GM12892 (cell line): ENCODE measurements around the gene LIMA1.

Experiments
- DNase-seq: peaks from one replicate; pipeline ENCODE4 v3.0.0; 2011; ENCODE audit not compliant: insufficient read length
- FAIRE-seq: peaks from 2 replicates; lab custom pipeline; 2011; peaks lifted over from hg19 to GRCh38; lab: Jason Lieb, UNC
- POLR2A ChIP-seq: IDR thresholded peaks from 2 replicates; pipeline ENCODE4 v1.6.1; 2011; ENCODE audit warnings: low read depth, low read length, control low read depth
- POLR2AphosphoS5 ChIP-seq: IDR thresholded peaks from 2 replicates; pipeline ENCODE4 v1.6.1; 2011; ENCODE audit warnings: low read depth, low read length, control low read depth
- TAF1 ChIP-seq: IDR thresholded peaks from 2 replicates; pipeline ENCODE4 v1.6.1; 2011; ENCODE audit warnings: low read depth, mild to moderate bottlenecking, control low read depth, low read length, borderline replicate concordance

Gene LIMA1

DNA sequence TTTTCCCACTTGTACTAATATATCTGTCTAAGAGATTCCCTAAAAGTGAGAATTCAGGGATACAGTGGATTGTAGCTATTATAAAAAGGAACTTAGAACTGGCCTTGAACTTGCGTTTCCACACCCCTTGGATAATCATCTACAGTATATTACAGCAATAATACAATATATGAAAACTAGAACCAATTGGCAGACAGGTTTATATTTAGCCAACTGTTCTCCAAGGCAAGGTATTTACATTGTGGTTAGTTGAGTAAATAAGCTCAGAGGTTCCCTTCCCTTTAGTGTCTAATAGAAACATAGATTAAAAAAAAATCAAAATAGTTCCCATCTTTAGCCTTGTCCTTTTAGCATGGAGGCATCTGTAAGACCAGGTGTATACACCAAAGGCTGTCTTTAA is 42.1 kb downstream of the LIMA1 start:
- no peak for DNase-seq

DNA sequence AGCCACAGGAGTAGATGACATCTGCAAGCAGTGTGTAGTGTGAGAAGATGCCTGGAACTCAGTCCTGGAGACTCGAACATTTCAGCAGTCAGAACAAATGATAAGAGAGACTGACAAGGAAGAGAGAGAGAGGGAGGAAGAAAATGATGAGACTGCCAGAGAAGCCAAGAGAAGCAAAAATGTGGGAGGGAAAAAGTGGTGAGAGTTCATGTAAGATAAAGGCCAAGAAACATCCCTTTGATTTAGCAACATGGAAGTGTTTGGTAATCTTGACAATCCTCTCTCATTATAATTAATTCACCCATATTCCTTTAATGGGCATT is 42.6 kb downstream of the LIMA1 start:
- FAIRE-seq (no peak), DNase-seq (no peak)
- TF ChIP-seq POLR2A (no peak), POLR2AphosphoS5 (no peak), TAF1 (no peak)

More for the DNA sequence above, 42.1 kb downstream of the LIMA1 start:
- FAIRE-seq: no peak
- no peak for TF ChIP-seq TAF1
- TF ChIP-seq POLR2AphosphoS5: no peak
- no peak for TF ChIP-seq POLR2A

DNA sequence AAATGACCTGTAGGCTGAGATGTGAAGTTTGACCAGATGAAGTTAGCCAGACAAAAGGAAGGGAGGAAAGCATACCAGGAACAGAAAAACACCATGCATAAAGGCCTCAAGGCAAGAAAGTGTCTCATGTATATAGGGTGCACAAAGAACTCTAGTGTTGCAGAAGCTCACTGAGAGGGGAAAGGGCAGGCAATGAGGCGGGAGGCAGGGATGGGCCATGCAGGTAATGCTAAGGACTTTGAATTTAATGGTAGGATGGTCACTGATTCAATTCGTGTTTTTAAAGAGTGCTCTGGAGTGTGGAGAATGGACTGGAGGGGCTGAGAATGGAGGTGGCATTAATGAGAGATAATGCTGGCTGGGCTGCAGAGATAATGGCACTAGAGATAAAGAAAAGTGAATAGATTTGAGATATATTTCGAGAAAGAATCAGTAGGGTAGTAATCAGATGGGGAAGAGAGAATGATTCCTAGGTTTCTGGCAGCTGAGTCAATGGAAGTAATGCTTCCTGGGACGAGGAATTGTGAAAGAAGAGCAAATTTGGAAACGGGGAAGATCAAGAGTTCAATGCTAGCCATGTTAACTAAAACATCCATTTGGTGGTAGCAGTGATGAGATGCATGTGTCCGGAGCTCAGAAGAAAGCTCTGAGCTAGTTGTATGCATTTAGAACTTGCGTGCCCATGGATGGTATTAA is 43.1 kb downstream of the LIMA1 start:
- TF ChIP-seq POLR2A (no peak), TAF1 (no peak), POLR2AphosphoS5 (no peak)
- FAIRE-seq: no peak
- DNase-seq: no peak

DNA sequence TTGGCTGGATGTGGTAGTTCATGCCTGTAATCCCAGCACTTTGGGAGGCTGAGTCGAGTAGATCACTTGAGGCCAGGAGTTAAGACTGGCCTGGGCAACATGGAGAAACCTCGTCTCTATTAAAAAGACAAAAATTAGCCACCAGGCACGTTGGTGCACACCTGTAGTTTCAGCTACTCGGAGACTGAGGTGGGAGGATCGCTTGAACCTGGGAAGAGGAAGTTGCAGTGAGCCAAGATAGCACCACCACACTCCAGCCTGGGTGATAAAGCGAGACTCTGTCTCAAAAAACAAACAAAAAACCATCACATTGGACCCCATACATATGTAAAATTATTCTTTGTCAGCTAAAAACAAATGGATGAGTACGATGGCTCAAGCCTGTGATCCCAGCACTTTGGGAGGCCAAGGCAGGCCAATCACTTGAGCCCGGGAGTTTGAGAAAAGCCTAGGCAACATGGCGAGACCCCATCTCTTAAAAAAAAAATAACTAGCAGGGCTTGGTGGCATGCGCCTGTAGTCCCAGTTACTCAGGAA is 43.9 kb downstream of the LIMA1 start:
- TF ChIP-seq POLR2AphosphoS5: no peak
- TF ChIP-seq TAF1: no peak
- no peak for TF ChIP-seq POLR2A
- DNase-seq (no peak), FAIRE-seq (no peak)

DNA sequence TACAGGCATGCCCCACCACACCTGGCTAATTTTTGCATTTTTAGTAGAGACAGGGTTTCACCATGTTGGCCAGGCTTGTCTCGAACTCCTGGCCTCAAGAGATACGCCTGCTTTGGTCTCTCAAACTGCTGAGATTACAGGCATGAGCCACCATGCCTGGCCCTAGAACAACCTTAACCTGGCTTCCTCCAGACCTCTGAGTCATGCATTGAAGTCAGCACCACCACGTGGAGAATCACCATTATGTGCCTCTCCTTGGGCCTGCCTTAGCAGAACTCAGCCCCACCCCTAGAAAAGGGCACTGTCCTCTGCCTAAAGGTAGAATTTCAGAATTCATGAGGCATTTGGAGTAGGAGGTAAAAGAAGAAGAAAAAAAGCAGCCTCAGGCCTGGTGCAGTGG is 49.0 kb downstream of the LIMA1 start:
- FAIRE-seq (no peak), DNase-seq (no peak)
- no peak for TF ChIP-seq POLR2AphosphoS5
- no peak for TF ChIP-seq POLR2A
- TF ChIP-seq TAF1: no peak

DNA sequence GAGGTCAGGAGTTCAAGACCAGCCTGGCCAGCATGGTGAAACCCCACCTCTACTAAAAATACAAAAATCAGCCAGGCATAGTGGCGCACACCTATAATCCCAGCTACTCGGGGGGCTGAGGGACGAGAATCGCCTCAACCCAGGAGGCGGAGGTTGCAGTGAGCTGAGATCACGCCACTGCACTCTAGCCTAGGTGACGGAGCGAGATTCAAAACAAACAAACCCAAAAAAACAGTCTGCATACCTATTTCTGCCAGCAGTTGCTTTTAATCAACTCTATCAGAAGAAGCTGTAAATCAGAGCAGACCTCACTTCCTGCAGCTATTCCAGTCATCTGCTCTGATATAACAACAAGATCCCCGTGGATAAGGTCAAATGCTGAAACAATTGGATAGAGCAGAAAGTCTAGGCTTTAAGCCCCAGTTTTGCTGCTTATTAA is 50.5 kb downstream of the LIMA1 start:
- TF ChIP-seq POLR2AphosphoS5: no peak
- FAIRE-seq: no peak
- no peak for DNase-seq

DNA sequence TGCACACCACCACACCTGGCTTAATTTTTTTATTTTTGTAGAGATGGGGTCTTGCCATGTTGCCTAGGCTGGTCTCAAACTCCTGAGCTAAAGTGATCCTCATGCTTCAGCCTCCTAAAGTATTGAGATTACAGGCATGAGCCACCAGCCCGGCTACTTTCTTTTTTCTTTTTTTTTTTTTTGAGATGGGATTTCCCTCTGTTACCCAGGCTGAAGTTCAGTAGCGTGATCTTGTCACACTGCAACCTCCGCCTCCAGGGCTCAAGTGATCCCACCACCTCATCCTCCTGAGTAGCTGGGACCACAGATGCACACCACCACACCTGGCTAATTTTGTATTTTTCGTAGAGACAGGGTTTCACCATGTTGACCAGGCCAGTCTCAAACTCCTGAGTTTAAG is 51.1 kb downstream of the LIMA1 start:
- DNase-seq (no peak), FAIRE-seq (no peak)
- no peak for TF ChIP-seq POLR2AphosphoS5
- no peak for TF ChIP-seq POLR2A
- no peak for TF ChIP-seq TAF1

DNA sequence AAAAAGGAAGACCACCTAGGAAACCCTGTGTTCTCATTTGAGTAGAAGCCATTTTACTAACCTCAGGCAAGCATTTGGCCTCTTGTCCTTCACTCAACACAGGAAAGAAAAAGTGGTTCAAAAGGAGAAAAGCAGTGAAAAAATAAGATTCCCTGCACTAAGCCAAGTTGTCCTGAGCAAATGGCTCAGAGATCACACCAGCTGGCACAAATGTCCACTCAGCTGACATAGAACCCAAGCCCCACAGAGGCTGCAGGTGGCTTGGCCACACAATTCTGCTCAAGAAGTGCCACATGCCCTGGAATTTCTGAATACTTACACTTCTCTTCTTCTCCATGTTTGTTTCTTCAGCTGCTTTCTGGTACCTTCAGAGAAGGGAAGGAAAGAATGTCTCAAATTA is 52.0 kb downstream of the LIMA1 start:
- TF ChIP-seq POLR2AphosphoS5 (no peak), TAF1 (no peak), POLR2A (no peak)
- no peak for DNase-seq
- FAIRE-seq: no peak

DNA sequence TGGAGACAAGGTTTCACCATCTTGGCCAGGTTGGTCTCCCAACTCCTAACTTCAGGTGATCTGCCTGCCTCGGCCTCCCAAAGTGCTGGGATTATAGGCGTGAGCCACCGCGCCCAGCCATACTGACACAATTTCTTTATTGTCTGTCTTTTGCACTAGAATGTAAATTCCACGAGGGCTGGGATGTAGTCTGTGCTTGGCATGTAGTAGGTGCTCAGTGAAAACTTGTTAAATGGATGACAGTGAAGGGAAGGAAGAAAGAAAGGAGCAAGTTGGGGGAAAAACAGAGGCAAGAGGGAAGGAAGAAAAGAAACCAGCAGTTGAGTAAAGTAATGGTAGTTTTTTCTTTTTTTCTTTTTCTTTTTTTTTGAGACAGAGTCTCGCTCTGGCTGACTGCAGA is 53.1 kb downstream of the LIMA1 start:
- FAIRE-seq (no peak), DNase-seq (no peak)
- no peak for TF ChIP-seq TAF1
- no peak for TF ChIP-seq POLR2AphosphoS5
- TF ChIP-seq POLR2A: no peak

DNA sequence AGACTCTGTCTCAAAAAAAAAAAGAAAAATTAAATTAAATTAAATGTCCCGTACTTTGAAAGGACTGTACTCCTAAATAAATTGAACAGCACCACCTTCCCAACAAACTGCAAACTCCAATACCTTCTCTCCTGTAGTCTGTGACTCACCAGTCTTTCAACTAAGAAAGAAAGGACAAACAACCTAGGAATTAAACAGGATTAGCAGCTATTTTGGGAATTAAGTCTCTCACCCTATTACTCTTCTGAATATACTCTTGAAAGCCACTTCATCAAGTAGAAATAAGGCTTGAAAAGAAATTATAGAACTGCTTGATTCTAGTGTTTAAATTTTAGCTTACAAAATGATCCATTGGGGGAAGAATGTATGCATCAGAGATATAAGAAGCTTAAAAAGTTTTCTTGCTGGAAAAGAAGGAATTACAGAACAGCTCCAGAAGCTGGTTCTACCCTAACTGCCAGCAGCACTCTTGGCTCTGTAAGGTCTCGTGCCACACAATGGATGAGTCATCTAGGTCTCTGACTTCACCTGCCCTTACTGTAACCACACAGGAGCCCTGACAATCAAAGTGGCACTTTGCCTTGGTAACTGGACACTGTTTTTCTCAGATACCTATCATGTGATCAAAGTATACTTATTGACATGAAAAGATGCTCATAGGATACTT is 59.2 kb downstream of the LIMA1 start:
- TF ChIP-seq TAF1 (no peak), POLR2A (no peak), POLR2AphosphoS5 (no peak)
- FAIRE-seq (no peak), DNase-seq (no peak)

DNA sequence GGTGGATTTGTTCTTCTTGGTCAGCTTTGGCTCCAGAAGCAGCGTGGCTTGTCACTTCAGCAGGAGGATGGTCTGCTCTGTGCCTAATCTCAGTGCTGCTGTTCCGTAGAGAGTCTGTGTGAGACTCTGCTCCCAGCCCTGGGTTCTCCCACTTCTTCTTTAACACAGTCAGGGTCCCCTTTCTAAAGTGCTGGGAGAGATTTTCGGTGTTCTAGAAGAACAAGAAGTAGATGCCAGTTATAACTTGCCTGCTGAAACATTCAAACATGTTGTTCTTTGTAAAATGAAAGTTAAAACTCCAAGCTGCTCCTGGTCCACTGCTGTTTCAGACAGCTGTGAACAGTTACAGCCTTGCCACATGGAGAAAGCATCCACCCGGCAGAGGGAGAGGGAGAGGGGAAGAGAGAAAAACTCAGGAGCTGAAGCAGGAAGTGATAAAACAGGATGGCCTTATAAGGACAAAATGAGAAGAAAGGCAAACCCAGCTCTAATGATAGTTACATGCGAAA is 61.0 kb downstream of the LIMA1 start:
- FAIRE-seq (peak; percentile 56), DNase-seq (no peak)
- TF ChIP-seq POLR2A: peak; percentile 75; the same call in 1 of the 2 replicates
- TF ChIP-seq TAF1: no peak
- TF ChIP-seq POLR2AphosphoS5: 0 out of 2 replicates have a peak, but pooled peaks have one; percentile 21

DNA sequence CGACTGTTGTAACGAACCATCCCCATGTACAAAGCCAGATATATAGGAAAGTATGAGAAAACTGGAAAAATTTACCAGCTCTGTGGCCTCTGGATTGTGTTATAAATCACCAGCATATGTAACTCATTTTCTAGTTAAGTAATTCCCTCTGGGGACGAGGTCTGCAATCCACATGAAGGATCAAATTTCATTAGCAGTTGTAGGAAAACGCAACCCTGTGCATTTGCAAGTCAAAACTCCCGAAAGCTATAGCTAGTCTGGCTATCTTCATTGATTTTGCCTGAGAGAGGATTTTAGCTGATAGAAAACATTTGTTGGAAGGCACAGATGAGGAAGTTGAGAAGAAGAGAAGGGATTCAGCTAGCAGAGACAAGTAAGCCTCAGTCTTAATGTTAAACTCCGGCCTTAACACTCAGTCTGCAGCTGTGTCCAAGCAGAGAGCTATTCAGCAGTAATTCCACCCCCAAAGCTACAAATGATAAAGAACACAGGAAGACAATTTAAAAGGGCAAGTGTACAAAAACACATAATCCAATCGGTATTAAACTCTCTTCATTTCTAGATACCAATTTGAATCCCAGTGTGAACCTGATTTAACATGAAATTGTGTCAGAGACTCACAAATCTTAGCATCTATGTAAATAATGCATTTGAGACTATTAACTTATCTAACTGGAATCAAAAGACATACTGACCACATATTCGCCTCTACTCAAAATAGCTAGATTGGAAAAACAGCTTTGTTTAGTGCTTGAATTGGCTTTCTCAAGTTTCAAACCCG is 61.9 kb downstream of the LIMA1 start:
- DNase-seq (no peak), FAIRE-seq (peak; percentile 81)
- no peak for TF ChIP-seq TAF1
- peak; percentile 37; the same call in 1 of the 2 replicates for TF ChIP-seq POLR2A
